ENCODE results near the gene ATP11A.

ATP11A gene

DNA sequence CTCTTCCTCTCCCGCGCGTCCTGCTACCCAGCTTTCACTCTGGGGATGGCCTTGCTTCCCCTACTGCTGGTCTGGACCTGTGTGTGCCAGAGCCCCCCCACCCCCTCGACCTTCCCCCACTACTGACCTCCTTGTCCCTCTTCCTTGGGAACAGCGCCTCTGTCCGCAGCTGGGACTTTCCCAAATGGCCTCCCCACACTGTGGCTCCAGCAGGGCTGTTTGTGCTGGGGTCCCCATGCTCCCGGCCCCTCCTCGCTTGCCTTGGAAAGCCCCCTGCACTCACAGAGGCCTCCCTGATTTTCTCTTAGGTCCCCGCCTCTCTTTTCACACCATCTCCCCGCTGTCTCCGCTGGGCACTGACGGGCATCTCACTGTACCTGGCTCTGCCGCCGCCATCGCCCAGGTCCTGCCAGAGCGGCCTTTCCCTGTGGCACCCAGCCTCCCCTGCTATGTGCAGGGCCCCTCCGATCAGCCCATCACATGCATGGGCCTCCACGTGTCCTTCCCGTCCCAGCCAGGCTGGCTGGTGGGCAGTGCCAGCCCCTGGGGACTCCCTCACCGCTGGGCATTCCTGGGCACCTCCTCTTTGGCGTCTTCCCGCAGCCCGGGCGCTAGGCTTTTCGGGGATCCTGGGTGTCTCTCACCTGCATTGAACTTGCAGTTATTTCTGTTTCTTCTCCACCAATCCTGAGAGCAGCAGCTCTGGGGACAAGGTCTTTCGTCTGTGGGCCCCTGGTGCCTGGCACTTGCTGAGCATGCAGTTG is 118.7 kb downstream of the ATP11A start (continued):
- TF ChIP-seq ZNF214 (tag by site-specific recombination; IDR thresholded peaks at IDR 0.05; ENCODE audit: borderline replicate concordance) = no peak
- TF ChIP-seq, protein P1, sequence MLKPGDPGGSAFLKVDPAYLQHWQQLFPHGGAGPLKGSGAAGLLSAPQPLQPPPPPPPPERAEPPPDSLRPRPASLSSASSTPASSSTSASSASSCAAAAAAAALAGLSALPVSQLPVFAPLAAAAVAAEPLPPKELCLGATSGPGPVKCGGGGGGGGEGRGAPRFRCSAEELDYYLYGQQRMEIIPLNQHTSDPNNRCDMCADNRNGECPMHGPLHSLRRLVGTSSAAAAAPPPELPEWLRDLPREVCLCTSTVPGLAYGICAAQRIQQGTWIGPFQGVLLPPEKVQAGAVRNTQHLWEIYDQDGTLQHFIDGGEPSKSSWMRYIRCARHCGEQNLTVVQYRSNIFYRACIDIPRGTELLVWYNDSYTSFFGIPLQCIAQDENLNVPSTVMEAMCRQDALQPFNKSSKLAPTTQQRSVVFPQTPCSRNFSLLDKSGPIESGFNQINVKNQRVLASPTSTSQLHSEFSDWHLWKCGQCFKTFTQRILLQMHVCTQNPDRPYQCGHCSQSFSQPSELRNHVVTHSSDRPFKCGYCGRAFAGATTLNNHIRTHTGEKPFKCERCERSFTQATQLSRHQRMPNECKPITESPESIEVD (tag by site-specific recombination; IDR thresholded peaks at IDR 0.05) = no peak
- TF ChIP-seq ZNF292 (tag by site-specific recombination; IDR thresholded peaks at IDR 0.05; ENCODE audit: borderline replicate concordance, low read depth) = no peak

DNA sequence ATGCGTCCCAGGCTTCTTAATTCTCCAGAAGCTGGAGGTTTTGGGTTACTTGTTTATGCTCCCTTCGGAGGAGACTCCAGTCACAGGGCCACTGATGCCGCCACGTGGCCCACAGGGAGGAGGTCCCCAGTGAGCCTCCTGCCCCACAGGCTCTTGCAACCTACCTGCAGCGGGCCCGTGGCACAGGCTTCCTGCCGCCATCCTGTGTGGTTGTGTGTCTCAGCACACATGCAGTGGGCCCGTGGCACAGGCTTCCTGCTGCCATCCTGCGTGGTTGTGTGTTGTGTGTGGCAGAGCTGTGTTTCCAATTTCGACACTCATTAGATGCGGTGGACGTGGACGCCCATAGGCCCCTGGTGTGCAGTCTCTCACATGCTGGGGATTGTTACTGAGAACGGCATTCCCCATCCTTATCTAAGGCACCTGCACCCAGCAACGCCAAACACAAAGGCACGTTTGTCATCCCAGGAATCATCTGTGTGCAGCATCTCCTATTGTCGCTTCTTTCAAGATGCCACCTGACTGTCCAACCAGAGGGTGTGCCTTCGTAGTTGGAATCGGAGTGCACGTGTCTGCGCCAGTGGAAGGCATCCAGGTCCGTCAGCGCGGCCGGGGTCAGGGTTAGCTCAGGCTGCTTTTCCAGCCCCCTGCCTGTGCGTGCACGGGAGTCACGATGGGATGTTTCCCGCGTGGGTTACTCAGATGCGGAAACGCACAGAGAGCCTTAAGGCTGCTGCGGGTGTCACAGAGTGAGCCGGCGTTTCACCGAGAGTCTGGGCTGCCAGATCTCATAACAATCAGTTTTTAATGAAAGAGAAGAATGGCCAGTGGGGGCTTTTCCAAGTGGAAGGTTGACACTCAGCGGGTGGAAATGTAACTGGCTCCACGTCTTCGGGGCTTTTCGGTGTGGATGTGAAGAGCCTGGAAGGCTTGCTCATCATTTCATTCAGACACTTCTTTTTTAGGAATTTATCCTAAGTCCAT is 119.8 kb downstream of the ATP11A start:
- Histone ChIP-seq H3K36me3 (ENCODE audit: control insufficient read depth in 2 of 2, insufficient read depth in 1 of 2, low read length in 2 of 2) (peaks cover 0 to 19% of the 10 kb centered on the region in 2 experiments; a peak in 1 of 3 replicates), H3K27ac (ENCODE audit: extremely low read depth, low read depth, low read length) (no peak overlapping the region)
- CTCF ChIA-PET = interaction anchor here (0.7 kb wide), 1 partner anchor 65 kb away, joined by 3 read pairs; no protein-coding TSS in a partner anchor

DNA sequence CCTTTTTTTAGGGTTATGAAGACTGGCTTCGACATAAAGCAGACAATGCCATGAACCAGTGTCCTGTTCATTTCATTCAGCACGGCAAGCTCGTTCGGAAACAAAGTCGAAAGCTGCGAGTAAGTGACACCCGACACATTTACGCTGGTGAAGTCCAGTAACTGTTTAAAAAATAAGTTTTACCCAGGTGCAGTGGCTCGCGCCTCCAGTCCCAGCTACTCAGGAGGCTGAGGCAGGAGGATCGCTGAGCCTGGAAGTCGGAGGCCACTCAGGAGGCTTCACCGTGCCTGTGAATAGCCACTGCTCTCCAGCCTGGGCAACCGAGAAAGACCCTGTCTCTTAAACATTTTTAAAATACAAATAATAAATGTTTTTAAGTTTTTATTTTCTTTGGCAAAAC is 120.8 kb downstream of the ATP11A start:
- no peak overlapping the region for H3K27ac ChIP-seq (ENCODE audit: extremely low read depth, low read depth, low read length)
- H3K36me3 ChIP-seq (ENCODE audit: control insufficient read depth in 2 of 2, insufficient read depth in 1 of 2, low read length in 2 of 2) = peaks cover 0 to 26% of the 10 kb centered on the region in 2 experiments; a peak in 1 of 3 replicates
- no peak overlapping the region for H3K4me3 ChIP-seq (ENCODE audit: low read depth, low read length)
- no peaks in the 10 kb centered on the region for H3K4me1 ChIP-seq (ENCODE audit: control insufficient read depth, insufficient read depth, low read length)
- no peaks in the 10 kb centered on the region for H3K9me3 ChIP-seq (ENCODE audit: control insufficient read depth, insufficient read depth, low read depth, low read length)
- TF ChIP-seq ZNF830 (tag by site-specific recombination; IDR thresholded peaks at IDR 0.05; ENCODE audit: low read depth) = no peak
- TF ChIP-seq ZNF416 (tag by site-specific recombination; IDR thresholded peaks at IDR 0.05) = no peak
- TF ChIP-seq, protein P2, sequence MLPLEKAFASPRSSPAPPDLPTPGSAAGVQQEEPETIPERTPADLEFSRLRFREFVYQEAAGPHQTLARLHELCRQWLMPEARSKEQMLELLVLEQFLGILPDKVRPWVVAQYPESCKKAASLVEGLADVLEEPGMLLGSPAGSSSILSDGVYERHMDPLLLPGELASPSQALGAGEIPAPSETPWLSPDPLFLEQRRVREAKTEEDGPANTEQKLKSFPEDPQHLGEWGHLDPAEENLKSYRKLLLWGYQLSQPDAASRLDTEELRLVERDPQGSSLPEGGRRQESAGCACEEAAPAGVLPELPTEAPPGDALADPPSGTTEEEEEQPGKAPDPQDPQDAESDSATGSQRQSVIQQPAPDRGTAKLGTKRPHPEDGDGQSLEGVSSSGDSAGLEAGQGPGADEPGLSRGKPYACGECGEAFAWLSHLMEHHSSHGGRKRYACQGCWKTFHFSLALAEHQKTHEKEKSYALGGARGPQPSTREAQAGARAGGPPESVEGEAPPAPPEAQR (tag by site-specific recombination; IDR thresholded peaks at IDR 0.05) = no peak
- TF ChIP-seq, protein P3, sequence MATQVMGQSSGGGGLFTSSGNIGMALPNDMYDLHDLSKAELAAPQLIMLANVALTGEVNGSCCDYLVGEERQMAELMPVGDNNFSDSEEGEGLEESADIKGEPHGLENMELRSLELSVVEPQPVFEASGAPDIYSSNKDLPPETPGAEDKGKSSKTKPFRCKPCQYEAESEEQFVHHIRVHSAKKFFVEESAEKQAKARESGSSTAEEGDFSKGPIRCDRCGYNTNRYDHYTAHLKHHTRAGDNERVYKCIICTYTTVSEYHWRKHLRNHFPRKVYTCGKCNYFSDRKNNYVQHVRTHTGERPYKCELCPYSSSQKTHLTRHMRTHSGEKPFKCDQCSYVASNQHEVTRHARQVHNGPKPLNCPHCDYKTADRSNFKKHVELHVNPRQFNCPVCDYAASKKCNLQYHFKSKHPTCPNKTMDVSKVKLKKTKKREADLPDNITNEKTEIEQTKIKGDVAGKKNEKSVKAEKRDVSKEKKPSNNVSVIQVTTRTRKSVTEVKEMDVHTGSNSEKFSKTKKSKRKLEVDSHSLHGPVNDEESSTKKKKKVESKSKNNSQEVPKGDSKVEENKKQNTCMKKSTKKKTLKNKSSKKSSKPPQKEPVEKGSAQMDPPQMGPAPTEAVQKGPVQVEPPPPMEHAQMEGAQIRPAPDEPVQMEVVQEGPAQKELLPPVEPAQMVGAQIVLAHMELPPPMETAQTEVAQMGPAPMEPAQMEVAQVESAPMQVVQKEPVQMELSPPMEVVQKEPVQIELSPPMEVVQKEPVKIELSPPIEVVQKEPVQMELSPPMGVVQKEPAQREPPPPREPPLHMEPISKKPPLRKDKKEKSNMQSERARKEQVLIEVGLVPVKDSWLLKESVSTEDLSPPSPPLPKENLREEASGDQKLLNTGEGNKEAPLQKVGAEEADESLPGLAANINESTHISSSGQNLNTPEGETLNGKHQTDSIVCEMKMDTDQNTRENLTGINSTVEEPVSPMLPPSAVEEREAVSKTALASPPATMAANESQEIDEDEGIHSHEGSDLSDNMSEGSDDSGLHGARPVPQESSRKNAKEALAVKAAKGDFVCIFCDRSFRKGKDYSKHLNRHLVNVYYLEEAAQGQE (tag by site-specific recombination; IDR thresholded peaks at IDR 0.05) = no peak
- no peak for TF ChIP-seq ZNF24 (tag by site-specific recombination; IDR thresholded peaks at IDR 0.05)
- no peak for TF ChIP-seq ZNF19 (tag by site-specific recombination; IDR thresholded peaks at IDR 0.05; ENCODE audit: low read depth)
- TF ChIP-seq ZNF354C (tag by site-specific recombination; IDR thresholded peaks at IDR 0.05; ENCODE audit: borderline replicate concordance, low read depth) = no peak
- no peak for TF ChIP-seq GLIS1 (tag by site-specific recombination; IDR thresholded peaks at IDR 0.05)
- no peak for TF ChIP-seq KLF10 (tag by site-specific recombination; IDR thresholded peaks at IDR 0.05)
- TF ChIP-seq ZNF175 (tag by site-specific recombination; IDR thresholded peaks at IDR 0.05) = no peak
- TF ChIP-seq ZNF394 (tag by site-specific recombination; IDR thresholded peaks at IDR 0.05; ENCODE audit: borderline replicate concordance) = no peak
- ChIA-PET POLR2A (interaction anchor here (0.7 kb wide), 1 partner anchor 160 kb away, joined by 6 read pairs; no protein-coding TSS in a partner anchor), CTCF (no interaction called here)

More for the DNA sequence above, 119.8 kb downstream of the ATP11A start:
- H3K4me3 ChIP-seq (ENCODE audit: low read depth, low read length) = no peak overlapping the region
- TF ChIP-seq ZNF521 (tag by site-specific recombination; IDR thresholded peaks at IDR 0.05) (no peak), ZSCAN16 (tag by site-specific recombination; IDR thresholded peaks at IDR 0.05) (no peak)
- TF ChIP-seq, protein P4, sequence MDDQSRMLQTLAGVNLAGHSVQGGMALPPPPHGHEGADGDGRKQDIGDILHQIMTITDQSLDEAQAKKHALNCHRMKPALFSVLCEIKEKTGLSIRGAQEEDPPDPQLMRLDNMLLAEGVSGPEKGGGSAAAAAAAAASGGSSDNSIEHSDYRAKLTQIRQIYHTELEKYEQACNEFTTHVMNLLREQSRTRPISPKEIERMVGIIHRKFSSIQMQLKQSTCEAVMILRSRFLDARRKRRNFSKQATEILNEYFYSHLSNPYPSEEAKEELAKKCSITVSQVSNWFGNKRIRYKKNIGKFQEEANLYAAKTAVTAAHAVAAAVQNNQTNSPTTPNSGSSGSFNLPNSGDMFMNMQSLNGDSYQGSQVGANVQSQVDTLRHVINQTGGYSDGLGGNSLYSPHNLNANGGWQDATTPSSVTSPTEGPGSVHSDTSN (CRISPR knock-in tag; IDR thresholded peaks at IDR 0.05) = no peak
- no peaks in the 10 kb centered on the region for H3K4me1 ChIP-seq (ENCODE audit: control insufficient read depth, insufficient read depth, low read length)
- POLR2A ChIA-PET = no interaction called here
- no peaks in the 10 kb centered on the region for H3K9me3 ChIP-seq (ENCODE audit: control insufficient read depth, insufficient read depth, low read depth, low read length)

All from HEK293 (cell line).